AG08395 (cell line): ENCODE measurements around the gene FDX1.
"Not testable (repeated sequence)": the region's sequence is repeated elsewhere in the genome, so short reads cannot be mapped to it uniquely, and the experiment has no call there.

Experiments
- DNase-seq: peaks from one replicate; pipeline ENCODE4 v3.0.0; 2012; ENCODE audit warnings: mixed read lengths, low spot score

Gene FDX1, protein sequence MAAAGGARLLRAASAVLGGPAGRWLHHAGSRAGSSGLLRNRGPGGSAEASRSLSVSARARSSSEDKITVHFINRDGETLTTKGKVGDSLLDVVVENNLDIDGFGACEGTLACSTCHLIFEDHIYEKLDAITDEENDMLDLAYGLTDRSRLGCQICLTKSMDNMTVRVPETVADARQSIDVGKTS

DNA sequence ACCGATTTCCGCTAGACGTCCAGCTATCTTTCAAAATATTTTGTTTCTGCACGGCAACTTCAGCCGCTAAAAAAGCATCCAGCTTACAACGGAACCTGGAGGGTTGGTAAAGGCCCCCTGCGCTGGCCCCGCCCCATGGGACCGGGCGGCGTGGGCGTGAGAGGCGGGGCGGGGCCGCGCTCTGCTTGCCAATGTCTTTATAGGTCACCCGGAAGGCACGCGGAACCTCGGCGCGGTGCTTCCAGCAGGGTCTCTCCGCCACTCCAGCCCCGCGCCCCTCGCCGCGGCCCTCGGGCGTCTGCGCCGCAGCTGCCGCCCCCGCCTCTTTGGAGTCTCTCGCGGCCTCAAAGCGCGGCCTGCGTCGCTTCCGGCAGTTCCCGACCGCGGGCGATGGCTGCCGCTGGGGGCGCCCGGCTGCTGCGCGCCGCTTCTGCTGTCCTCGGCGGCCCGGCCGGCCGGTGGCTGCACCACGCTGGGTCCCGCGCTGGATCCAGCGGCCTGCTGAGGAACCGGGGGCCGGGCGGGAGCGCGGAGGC, at the start of gene FDX1:
FDX1 (plus strand) TSS at position 218 of the 536 bp plus-strand sequence; CDS start at position 391, 173 bp downstream.
- peak; percentile 81 for DNase-seq

DNA sequence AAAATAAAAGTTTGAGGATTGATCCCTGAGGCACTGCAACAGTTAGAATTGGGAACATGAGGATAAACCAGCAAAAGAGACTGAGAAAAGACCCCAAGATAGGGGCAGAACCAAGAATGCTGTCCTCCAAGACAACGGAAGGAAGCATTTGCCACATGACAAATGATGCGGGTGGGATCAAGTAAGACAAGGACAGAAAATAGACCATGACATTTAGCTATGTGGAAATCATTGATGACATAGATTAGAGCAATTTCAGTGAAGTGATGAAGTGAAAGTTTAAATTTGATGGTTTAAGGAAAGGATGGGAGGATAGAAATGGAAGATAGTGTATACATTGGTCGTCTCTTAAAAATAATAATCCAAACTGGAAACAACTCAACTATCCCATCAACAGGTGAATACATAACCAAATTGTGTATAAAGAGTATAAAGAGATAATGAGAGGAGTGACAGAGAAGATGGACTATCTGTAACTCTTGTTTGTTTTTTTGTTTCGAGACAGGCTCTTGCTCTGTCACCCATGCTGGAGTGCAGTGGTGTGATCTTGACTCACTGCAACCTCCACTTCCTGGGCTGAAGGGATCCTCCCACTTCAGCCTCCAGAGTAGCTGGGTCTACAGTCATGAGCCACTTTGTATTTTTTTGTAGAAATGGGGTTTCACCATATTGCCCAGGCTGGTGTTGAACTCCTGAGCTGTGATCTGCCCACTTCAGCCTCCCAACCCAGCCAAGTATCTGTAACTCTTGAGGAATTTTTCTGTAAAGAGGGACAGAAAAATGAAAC, 48.7 kb upstream of the FDX1 start:
- DNase-seq = no peak

DNA sequence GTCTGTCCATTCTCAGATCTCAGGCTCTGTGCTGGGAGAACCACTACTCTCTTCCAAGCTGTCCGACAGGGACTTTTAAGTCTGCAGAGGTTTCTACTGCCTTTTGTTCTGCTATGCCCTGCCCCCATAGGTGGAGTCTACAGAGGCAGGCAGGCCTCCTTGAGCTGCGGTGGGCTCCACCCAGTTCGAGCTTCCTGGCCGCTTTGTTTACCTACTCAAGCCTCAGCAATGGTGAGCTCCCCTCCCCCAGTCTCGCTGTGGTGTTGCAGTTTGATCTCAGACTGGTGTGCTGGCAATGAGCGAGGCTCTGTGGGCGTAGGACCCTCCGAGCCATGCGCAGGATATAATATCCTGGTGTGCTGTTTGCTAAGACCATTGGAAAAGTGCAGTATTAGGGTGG, 41.5 kb upstream of the FDX1 start:
- not testable (repeated sequence) for DNase-seq

DNA sequence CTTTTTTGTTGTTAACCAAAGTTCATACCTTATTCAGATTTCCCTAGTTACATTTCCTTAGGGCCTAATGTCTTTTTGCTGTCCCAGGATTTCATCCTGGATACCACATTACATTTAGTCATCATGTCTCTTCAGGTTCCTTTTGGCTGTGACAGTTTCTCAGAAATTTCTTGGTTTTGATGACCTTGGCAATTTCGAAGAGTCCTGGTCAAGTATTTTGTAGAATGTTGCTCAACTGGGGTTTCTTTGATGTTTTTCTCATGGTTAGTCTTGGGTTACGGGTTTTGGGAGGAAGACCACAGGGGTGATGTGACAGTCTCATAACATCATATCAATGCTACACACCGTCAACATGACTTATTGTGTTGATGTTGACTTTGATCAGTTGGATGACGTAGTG, 39.8 kb upstream of the FDX1 start:
- DNase-seq = no peak

DNA sequence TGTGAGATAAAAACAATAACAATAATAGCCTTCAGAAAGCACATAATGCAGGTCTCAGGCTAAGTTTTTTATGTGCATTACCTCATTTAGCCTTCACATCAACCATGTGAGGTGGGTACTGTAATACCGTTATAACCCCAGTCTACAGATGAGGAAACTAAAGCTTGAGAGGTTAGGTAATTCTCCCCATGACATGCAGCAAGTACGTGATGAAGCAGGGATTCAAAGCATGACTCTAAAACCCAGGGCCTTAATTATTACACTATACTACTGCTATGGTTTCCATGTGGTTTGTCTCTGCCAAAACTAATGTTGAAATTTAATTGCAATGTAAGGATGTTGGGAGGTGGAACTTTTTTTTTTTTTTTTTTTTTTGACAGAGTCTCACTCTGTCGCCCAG, 37.7 kb upstream of the FDX1 start:
- DNase-seq = no peak

DNA sequence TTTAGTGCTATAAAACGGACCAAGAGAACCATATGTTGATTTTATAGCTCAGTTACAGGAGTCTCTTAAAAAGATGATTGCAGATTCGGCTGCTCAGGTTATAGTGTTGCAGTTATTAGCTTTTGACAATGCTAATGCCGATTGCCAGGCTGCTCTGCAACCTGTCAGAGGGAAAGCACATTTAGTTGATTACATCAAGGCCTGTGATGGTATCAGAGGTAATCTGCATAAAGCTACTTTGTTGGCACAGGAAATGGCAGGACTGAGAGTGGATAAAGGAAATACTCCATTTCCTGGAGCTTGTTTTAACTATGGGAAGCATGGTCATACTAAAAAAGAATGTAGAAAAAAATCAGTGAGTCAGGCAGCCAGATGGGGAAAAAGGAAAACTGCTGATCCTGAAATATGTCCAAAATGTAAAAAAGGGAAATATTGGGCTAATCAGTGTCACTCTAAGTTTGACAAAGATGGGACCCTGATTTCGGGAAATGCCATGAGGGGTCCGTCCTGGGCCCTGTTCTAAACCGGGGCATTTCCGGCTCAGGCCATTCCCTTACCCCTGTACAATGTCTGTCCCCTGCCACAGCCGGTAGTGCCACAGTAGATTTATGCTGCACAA, 32.0 kb upstream of the FDX1 start:
- not testable (repeated sequence) for DNase-seq

DNA sequence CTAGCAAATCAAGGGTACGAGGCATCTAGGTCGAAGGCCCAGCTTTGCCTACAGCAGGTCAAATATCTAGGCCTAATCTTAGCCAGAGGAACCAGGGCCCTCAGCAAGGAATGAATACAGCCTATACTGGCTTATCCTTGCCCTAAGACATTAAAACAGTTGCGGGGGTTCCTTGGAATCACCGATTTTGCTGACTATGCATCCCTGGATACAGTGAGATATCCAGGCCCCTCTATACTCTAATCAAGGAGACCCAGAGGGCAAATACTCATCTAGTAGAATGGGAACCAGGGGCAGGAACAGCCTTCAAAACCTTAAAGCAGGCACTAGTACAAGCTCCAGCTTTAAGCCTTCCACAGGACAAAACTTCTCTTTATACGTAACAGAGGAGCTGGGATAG, 26.2 kb upstream of the FDX1 start:
- DNase-seq = not testable (repeated sequence)

DNA sequence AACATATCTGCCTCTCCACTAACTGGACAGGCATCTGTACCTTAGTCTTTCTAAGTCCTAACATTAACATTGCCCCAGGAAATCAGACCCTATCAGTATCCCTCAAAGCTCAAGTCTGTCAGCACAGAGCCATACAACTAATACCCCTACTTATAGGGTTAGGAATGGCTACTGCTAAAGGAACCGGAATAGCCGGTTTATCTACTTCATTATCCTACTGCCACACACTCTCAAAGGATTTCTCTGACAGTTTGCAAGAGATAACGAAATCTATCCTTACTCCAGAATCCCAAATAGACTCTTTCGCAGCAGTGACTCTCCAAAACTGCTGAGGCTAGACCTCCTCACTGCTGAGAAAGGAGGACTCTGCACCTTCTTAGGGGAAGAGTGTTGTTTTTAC, 24.1 kb upstream of the FDX1 start:
- DNase-seq = not testable (repeated sequence)

DNA sequence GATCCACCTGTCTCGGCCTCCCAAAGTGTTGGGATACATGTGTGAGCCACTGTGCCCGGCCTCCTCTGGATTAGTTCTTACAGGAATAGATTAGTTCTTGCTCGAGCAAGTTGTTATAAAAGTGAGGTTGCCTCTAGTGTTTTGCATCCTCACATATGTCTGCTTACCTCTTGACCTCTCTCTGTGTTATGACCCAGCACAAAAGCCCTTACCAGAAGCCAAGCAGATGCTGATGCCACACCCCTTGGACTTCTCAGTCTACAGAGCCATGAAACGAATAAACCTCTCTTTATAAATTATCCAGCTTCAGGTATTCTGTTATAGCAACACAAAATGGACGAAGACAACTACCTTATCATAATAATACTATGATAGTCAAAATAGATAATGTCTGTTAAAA, 22.4 kb upstream of the FDX1 start:
- no peak for DNase-seq

DNA sequence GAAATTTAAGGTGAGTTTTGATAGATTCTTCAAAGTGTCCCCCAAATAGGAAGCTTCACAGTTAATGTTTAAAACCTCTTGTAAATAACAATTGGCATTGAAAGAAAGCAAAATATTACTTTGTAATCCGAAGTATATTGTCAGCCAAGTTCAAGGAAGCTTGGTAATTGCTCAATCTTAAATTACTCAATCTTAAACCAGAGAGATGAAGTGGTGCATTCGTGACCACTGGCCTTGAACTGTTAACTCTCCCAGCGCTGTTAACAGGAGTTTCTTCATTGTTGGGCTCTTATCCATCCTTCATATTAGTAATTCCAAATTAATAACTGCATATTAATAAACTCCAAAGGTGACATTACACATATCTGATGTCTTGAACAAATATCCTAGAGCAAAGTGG, 20.6 kb upstream of the FDX1 start:
- peak; percentile 44 for DNase-seq

DNA sequence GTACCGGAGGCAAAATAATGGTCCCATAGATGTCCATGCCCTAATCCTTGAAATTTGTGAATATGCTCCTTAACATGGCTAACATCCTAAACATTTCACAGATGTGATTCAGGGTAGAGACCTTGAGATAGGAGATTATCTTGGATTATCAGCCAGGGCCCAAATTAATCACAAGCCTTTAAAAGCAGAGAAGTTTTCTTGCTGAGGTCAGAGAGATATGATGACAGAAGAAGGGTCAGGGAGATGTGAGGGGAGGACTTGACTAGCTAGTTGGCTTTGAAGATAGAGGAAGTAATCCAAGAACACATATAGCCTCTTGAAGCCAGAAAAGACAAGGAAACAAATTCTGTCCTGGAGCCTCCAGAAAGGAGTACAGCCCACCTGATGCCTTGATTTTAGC, 19.1 kb upstream of the FDX1 start:
- DNase-seq = no peak

DNA sequence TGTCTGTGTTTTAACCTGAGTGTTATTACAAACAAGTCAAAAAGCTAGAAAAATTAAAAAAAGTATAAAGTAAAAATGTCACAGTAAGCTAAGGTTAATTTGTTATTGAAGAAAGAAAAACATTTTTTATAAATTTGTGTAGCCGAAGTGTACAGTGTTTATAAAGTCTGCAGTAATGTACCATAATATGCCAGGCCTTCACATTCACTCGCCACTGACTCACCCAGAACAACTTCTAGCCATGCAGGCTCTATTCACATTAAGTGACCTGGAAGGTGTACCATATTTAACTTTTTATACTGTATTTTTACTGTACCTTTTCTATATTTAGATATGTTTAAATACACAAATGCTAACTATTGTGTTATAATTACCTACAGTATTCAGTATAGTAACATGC, 14.7 kb upstream of the FDX1 start:
- no peak for DNase-seq

DNA sequence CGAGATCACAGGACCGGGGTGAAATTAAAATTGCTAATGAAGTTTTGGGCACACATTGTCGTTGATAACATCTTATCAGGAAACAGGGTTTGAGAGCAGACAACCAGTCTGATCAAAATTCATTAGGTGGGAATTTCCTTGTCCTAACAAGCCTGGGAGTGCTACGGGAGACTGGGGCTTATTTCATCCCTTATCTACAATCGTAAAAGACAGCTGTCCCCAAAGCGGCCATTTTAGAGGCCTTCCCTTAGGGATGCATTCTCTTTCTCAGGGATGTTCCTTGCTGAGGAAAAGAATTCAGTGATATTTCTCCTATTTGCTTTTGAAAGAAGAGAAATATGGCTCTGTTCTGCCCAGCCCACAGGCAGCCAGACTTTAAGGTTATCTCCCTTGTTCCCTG, 8.1 kb upstream of the FDX1 start:
- DNase-seq = not testable (repeated sequence)

DNA sequence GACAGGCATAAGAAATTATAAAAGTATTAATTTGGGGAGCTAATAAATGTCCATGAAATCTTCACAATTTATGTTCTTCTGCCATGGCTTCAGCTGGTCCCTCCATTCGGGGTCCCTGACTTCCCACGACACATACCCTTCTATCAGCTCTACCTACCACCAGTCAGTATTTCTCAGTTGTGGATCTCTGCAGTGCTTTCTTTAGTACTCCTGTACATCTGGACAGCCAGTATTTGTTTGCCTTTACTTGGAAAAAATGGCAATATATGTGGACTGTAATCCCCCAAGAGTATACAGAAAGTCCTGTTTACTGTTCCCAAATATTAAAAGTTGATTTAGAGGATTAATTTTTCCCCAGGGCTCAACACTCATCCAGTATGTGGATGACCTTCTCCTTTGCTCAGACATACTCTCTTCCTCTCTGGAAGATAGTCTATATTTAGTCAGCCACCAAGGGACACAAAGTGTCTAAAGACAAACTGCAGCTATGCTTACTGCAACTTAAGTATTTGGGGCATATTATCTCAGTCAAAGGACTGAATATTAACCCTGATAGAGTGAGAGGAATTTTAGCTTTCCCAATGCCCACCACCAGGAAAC, 7.3 kb upstream of the FDX1 start:
- DNase-seq = no peak

DNA sequence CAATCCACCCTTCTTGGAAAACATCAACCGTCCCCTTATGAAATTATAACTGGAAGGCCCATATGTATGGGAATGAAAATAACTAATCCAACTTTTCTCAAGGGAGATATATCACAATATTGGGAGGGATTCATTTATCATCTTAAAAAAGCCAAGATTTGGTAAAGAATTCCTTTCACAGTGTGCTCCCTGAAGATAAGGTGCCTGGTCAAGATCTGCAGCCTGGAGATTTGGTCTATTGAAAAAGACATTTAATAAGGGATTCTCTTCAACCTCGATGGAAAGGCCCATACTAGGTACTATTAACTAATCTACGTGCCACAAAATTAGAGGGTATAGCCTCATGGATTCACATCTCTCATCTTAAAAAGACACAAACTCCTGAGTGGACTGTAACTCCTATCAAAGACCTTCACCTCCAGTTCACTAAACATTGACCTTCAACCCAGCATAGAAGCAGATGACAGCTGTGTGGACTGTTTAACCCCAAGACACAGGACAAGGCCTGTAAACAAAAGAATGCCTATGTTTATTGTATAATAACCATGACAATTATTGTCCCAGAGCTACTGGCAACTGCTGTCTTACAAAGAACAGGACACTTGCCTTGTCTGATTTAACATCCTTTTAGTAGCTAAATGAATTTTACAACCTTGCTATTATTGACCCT, 4.8 kb upstream of the FDX1 start:
- DNase-seq = peak; percentile 2

DNA sequence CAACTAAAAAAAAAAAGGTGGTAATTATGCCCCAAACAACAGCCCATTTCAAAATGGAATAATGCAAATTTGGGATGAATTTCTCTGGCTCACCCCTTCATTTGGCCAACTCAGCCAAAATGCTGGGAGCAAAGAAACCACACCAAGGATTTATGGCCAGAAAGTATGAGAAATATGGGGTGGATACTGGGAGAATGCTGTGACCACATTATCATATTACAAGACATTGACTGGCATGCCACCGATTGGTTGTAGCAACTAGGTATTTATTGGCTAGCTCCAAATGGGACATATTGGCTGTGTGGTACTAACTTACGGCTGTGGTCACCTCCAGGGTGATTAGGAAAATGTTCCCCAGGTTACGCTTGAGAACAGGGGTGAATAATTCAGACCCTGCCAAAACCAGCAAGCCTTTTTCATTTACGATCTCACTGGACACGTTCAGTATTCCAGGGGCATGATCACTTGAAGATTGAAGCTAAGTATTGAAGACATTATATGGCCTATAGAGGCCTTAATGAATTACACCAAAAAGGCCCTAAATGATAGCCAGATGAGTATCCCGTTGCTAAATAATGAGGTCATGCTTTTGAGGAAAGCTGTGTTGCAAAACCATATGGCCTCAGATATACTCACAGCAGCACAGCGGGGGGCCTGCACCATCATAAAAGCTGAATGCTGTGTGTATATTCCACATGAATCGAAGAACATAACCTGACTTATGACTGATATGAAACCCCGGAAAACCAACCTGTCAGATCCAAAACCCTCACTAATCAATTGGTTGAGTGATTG, 3.8 kb upstream of the FDX1 start:
- DNase-seq = peak; percentile 76

DNA sequence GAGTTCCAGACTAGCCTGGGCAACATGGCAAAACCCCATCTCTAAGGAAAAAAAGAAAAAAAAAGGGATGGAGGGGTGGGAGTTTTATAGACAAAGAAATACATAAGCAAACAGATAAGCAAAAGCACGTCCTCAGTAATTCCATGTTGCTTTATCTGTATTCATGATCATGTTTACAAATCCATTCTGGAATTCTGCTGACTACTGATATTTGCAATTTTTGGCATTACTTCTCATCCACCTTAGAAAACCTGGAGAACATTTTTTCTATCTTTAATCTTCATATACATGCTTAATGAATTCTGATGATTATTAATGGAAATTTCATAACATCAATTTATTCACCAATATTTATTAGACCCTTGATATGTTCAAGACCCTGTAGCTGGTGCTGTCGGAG, 1.7 kb upstream of the FDX1 start:
- DNase-seq = no peak

DNA sequence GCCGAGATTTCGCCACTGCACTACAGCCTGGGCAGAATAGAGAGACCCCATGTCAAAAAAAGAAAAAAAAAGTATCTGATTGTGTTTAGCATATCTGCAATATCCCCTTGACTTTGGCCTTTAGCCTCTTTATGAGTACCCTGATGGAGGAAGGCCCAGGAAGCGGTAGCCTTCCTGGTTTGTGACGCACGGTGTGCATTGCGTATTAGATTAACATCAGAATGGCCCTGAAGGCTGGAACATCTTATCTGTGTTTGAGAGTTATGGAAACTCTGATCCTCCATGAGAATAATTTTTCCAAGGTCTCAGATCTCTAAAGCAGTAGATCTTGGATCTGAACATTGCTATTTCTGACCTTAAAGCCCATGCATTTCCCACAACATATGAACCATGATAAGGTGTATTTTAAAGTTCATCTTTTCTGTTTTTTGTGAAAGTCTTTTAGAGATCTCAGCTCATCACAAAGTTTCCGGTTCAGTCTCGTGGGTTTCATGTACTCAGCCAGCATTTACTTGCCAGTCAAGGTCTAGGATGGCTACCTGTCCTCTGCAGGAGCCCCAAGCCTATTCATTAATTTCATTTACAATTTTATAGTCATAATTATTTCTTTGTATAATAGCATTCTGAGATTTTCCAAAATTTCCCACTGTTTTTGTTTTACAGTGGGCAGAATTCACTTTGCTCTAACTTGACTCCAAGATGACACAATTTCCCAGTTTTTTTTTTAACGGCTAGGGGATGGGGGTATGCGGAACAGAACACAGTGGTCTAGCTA, 605 bp upstream of the FDX1 start:
- DNase-seq = no peak

DNA sequence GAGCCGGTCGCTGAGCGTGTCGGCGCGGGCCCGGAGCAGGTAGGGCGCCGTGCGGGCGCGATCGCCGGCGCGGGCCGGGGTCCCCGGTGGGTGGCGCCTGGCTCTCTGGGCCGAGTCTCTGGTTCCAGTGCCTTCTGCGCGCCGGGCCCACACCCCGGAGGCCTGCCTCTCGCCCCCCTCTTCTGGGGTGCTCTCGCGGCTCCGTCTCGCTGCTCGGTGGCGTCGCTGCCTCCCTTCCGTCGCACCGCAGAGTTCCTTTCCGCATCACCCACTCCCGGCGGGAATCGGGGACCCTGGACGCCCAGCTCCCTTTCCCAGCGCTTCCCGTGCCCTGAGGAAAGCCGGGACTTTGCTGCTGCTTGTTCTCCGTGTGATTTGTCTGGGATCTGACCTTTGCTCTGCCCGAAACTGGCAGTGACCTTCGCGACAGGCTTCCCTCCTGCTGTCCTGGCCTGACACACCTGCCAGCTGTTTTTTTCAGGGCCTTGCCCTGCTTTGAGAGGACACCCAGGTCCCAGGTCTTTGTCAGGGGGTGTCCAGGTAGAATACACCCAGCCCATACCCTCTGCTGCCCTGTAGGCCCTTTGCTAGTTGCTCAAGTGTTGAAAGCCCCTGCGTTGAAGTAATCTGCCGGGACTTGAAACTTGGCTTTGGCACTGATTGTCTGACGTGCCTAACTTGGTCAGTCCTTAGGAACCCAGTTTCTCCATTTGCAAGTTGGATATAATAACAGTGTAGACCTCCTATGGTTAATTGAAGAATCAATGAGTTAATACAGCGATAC, 711 bp downstream of the FDX1 start:
- DNase-seq = peak; percentile 27
